Hepatic stellate cell (primary cell): Measurements from ENCODE around the gene SDK1.
"Not testable (repeated sequence)": the region's sequence is repeated elsewhere in the genome, so short reads cannot be mapped to it uniquely, and the experiment has no call there.

ENCODE experiments used
- DNase-seq: peaks from one replicate; pipeline ENCODE4 v3.0.0; 2011; ENCODE audit warnings: low spot score

Gene SDK1

DNA sequence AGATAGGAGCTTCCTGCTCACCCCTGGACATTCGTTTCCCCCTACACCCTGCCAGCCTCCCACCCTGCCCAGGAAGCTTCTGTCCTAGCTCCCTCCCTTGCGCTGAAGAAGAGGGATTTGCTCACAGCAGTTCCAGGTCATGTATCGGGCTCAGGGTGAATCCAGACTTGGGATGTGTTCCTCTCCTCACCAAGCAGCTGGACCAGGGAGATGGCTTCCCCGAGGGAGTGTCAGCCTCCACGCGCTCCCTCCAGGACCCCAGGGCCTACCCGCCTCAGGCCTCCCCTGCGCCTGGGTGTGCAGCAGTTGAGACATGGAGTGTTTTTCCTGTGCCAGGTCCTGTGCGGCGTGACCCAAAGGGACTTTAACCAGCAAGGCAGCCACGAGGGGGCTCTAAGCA lies 945.5 kb downstream of the SDK1 start:
- no peak for DNase-seq

DNA sequence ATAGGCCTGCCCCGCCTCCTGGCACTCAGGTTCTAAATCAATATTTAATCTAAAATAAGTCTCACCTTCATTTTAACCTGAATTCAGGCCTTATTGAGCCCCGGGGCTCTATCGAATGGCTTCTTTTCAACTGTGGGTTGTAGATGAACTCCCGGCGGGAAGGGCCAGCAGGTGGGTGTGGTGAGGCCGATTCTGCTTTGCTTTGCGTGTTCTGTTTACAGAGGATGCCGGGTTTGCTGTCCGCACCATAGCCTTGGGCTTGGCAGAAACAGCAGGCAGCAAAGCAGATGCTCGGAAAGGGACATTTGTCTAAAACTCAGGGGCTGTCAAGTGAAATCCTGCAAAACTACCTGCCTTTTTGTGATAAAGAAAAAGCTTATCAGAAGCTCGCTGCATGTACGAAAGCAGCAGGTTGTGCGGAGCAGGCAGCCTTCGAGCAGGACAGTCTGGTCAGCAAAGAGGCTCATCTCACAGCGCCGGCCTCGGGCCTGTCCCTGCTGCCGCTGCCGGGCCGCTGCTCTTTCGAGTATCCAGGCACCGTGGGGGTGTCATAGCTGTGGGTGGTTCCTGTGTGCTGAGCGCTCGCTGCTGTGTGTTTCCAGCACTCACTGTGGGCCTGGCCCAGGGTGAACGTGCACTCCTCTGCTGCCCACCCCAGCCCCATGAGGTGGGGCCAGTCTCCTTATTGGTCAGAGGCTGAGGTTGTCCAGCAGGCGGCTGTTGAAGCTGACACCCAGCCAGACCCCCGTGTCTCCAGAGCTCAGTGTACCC lies 946.2 kb downstream of the SDK1 start:
- DNase-seq: no peak

DNA sequence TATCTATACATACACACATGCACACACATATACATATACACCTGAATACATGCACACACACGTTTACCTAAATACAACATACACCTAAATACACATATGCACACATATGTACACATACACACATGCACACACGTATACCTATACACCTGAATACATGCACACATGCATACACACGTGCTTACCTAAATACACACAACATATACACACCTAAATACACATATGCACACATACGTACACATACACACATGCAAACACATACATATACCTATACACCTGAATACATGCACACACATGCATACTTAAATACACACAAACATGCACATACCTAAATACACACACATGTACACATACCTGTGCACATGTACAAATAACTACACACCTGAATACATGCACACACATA lies 947.2 kb downstream of the SDK1 start:
- DNase-seq: no peak

DNA sequence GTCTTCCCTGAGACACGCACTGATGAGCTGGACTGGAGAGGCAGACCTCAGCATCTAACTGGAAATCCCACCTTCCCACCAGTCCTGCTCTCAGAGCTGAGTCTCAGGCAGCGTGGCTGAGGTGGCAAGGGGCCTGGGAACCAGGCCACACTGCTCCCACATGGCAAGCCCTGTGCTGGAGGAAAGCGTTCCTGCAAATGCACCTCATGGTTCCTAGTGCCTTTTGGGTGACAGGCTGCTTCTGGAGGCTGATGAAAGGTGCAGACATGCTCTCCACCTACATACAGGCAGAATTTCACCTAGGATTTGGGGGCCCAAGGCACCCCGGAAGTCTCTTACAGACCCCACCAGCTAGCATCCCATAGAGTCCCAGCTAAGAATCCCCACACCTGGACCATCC lies 948.2 kb downstream of the SDK1 start:
- DNase-seq: no peak

DNA sequence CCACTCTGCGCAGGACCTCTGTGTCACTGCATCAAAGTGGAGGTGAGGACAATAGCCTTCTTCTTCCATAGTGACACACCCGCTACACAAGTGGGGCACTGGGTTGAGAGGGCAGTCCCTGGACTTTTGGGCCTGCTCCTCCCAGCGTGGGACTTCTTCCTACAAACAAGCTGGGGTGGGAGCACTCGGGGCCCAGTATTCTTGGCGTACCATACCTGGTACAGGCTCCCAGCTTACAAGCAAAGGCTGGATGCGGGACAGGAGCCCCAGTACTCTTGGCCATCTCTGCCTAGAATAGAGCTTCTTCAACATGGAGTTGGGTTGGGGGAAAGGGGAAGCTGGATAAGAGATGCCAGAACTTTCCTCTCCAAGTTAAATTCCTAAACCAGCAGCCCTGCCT lies 954.3 kb downstream of the SDK1 start:
- no peak for DNase-seq

DNA sequence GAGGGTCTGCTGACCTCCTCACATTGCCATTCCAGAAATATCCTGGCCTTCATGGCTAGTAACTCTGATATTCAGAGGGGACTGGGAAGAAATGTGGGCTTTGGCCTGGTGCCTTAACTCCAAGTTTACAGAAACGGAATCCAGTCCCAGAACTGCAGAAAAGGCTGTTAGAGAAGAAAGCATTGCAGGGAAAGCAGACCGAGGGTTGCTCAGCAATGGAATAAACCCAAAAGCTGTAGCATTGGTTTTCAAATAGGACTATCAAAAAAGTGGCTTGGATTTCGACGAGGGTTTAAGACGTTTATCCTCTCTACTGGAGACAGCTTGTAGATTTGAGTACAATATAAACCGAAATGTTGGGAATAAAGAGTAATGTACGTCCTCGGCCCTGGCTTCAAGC lies 955.2 kb downstream of the SDK1 start:
- no peak for DNase-seq

DNA sequence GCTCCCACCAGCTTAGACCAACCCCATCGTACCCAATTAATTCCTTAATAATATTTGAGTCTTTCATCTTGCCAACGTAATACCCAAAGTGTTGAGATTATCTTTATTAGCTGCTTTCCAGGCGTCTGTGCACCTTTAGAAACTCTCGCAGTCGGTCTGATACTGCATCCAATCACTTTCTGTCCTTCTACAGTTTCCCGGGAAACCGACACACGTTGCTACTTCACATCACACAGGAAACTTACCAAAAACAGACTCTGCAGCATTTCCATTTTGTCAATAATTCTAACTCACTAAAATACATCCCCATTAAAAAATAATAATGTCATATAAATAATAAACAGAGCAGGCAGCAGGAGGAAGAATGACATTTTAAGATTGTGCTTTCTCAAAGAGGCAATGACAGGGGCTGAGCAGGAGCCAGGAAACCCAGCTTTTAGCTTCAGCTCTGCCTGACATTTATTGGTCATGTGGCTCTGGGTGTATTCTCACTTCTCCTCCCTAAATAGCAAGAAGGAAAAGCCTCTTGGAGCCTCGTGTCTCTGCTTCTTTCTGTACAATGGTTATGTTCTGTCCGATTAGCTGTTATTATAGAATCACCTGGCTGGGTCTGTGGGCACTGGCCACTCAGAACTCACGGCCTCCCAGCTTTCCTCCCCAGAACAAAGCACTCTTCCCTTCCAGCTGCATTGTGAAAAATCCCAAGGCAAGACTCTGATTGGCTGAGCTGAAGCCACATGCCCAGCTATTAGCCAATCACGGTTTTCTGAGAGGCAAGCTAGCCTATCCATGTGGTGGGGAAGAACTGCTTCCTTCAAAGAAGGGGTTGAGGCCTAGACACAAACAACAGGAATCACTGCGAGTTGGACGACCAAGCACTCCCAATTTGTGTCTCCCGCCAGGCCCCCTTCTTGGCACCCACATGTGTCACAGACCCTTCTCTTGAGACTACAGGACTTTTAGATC lies 956.4 kb downstream of the SDK1 start:
- no peak for DNase-seq

DNA sequence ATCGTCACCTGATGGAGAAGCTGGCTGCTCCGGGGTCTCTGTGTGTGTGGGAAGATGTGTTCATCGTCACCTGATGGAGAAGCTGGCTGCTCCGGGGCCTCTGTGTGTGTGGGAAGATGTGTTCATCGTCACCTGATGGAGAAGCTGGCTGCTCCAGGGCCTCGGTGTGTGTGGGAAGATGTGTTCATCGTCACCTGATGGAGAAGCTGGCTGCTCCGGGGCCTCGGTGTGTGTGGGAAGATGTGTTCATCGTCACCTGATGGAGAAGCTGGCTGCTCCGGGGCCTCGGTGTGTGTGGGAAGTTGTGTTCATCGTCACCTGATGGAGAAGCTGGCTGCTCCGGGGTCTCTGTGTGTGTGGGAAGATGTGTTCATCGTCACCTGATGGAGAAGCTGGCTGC lies 959.1 kb downstream of the SDK1 start:
- not testable (repeated sequence) for DNase-seq

DNA sequence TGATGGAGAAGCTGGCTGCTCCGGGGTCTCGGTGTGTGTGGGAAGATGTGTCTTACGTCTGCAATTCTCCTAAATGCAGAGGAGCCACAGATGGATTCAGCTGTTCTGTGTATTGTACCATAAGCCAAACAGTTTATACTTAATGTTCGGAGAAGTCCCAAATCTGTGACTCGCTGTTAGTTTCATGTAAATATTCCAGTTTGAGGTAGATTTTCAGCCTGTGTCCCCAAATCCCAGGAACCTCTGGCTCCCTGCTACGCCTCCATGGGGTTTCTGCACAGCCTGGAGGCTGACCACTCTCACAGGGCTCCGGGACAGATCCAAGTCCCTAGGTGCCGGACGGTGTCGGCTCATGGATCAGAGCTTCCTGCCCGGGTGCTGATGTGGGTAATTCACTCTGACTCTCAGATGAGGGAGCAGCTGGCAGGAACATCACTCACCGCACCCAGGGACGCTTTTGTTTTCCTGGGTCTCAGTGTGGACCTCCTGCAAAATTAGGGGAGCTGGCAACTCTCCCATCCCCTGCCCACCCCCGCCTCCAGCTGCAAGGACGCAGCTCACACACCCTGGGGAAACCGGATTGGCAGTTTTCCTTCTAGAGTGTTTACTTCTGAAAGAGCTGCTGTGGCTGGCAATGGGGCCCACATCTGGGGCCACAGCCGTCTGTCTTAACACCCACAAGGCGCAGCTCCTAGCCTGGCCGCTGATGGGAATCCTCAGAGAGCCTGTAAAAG lies 960.0 kb downstream of the SDK1 start:
- DNase-seq: no peak

DNA sequence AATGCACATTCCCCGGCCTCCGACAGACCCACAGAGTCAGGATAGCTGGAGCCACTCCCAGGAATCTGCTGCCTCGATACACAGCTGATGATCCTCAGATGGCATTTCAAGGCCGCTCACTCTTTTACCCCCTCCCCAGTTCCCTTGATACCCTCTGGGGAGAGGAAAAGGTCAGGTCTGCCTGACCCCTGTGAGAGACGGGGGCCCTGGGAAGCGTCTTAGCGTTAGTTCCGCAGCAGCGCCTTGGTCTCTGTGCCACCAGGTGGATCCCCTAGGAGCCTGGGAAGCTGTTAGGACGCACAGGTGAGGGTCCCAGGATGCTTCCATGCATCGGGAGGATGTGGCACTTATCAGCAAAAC lies 960.5 kb downstream of the SDK1 start:
- no peak for DNase-seq

DNA sequence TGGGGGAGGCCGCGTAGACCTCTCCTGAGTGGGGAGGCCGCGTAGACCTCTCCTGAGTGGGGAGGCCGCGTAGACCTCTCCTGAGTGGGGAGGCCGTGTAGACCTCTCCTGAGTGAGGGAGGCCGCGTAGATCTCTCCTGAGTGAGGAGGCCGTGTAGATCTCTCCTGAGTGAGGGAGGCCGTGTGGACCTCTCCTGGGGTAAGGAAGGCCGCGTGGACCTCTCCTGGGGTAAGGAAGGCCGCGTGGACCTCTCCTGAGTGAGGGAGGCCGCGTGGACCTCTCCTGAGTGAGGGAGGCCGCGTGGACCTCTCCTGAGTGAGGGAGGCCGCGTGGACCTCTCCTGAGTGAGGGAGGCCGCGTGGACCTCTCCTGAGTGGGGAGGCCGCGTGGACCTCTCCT lies 963.2 kb downstream of the SDK1 start:
- not testable (repeated sequence) for DNase-seq

DNA sequence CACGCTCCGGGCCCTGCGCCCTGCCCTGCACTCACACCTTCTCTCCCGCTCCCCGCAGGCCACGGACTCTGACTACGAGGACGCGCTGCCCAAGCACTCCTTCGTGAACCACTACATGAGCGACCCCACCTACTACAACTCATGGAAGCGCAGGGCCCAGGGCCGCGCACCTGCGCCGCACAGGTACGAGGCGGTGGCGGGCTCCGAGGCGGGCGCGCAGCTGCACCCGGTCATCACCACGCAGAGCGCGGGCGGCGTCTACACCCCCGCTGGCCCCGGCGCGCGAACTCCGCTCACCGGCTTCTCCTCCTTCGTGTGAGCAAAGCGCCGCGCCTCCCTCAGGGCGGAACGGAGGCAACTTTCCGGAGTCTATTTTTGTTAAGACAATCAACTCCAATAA lies 964.0 kb downstream of the SDK1 start:
- no peak for DNase-seq

DNA sequence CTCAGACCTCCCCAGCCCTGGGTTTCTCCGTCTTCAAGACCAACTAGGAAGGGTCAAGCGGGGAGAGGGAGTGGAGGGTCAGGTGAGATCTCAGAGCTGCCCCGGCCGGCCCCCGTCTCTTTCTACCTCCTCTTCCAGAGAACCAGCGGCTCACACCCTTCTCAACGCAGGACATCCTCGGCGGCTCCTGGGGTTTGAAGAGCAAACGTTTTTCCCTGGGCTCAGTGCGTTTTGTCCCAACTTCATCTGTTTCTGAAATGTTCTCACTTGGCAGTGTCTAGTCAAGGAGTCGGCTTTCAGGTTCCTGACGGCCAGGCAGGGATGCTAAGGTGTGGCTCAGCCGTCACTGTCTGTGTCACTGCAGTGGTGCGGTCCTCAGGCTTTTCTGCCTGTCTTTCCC lies 964.6 kb downstream of the SDK1 start:
- DNase-seq: no peak

DNA sequence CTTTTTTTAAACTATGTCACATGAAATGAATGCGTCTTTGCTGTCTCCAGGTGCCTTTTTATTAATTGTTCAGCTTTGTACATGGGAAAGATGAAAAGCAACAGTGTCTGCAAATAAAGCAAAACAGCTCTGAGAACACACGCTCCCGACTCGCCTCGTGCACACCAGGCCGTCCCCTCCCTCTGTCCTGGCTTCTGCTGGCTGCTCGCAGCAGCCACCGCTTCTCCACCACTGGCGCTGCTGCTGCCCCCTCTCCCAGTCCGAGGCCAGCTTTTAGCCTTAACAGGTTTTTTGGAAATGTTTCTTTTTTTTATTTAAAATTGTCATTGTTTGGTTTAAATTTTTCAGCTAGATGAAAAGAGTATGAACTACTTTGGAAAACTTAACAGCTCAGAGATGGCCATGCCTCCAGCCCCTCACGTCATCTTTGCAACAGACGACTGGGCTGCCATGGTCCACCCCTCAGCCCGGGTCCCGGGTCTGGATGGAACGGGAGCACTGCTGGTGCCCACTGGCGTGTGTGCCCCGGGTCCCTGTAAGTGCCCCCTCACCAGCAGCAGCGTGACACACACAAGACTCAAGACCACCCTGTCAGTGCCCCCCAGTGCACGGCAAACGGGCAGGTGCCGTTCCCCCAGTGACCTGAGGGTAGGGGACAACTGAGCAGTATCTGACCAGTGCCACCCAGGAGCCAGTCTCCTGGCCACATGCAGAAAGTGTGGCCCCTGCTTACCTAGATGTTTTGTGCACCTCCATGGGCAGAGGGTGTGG lies 965.4 kb downstream of the SDK1 start:
- DNase-seq: no peak

DNA sequence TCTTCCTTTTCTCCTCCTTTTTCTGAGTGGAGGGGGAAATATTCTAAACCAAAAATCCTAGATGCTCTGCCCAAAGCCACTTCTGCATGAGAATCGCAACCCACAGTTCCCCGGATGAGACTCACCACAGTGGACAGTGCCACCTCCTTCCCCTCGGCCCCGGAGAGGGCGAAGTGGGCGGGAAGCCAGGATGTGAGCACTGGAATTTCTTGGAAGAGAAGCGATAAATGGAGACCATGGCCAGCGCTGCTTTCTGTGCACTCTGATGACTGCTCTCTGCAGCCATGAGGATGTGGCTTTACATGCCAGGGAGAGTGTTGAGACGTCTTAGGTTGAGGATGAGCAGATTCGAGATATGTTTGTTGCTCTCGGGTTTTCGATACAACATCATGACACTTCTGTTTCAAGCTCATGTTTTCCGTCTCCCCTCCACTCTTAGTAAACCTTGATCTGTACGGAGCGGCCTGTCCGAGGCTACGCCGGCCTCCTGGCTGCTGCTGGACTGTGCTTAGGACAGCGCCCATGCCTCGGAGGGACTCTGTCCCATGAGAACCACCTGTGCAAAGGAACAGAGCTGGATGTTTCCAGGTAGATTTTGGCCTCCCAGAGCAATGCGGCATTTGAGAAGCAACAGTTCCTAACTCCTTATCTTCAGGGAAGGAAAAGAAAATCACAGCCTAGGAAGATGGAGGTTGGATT lies 966.4 kb downstream of the SDK1 start:
- no peak for DNase-seq

DNA sequence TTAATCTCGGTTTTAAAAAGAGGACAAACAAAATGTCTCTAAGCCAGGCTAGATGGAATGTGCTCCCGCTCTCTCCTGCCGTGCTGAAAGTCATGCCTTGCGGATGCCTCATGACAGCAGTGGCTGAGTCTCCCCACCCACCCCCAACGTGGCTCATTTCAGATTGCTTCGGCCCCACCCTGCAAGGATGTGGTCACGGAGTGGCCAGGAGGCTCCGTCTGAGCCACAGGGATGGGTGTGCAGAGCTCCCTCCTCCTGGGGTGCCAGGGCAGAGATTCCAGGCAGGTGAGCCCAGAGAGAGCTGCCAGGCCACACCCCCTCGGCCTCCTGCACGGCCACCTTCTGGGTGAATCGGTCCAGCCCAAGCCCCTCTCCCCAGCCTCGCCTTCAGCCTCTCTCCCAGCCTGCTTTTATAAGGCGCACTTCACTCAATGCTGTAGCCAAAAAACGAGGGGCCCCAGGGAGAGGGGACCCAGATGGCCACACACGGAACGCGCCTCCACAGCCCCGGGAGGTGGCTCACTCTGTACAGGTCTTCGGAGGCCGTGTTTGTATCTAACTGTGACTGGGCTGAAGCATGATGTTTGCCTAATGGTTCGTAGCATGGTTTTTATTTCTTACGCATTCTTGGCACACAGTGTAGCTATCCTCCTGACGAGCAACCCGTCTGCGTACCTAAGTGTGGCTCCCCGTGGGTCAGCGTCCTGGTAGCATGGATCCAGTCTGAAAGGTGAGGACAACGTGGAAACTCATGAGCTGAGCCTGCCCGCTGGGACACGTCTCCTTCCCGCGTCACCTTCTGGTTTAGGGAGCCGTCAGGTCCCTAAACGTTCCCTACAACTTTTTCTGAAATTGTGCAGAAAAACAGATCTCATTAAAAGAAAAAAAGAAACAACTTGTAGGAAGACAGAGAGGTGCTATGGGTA lies 967.3 kb downstream of the SDK1 start:
- no peak for DNase-seq

DNA sequence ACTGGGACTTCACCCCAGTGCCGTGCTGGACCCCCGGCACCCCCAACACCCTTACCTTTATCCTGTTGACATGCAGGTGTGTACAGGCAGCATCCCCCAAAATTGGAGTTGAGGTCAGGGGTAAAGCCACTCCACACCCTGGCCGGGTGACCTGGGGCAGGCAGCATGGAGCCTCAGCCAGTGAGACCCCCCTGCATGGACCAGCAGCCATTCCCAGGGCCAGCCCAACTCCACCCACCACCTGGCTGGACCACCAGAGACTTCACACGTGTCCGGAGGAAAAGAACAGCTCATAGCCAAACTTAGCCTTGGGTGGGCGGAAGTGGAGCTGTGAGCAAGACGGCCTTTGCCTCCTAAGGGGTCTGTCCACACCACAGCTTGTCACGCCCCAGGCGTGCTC lies 968.0 kb downstream of the SDK1 start:
- no peak for DNase-seq

DNA sequence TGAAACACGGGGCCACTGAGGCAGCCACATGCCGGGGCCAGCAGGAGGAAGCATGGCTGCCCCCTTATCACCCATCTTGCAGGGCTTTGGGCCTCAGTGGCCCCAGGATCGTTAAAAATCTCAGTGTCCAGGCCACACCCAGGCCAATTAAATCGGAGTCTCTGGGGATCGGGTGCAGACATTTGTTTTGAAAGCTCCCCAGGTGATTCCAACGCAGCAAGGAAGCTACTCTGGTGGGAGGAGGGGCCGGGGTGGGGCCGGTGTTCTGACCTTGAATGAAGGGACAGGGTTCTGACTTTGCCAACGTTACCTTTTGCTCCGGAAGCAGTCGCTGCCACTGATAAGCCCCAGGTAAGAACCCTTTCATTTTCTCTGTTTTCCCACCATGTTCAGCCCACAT lies 968.7 kb downstream of the SDK1 start:
- DNase-seq: no peak

DNA sequence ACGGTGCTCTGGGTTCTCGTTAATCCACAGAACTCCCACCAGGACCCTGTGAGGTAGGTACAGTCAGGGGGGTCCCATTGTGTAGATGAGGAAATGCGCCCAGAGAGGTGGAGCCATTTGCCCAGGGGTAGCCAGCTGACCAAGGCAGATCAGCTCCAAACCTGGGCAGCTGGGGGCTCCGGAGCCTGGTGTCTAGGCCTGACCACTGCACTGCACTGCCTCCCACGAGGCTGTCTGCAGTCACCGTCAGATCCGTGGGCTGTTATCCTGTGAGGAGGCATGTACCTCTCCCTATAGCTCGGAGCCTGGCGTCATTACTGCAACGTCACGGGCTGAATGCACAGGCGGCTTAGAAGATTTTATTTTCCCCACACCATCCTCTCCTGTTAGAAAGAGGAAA lies 969.2 kb downstream of the SDK1 start:
- no peak for DNase-seq
